Caco-2 (cell line): ENCODE data around the gene MPND. TPM values are rescaled to one million over a fixed set of nuclear protein-coding genes. Genes with fewer than 3 reads are reported as not detected.

Experiments used
- BruUV-seq: library from RNA; stranded (reverse); fragments of 400-500 nt; replicated peaks from 2 replicates; lab custom pipeline; 2021; lab: Mats Ljungman, UMichigan
- CTCF ChIA-PET: fragments of 300-600 bp; sonication (Branson Sonifier 250); formaldehyde crosslinking; loops from one replicate; lab custom pipeline; 2022; ENCODE audit warnings: antibody characterized with exemption; lab: Charles Lee
- POLR2A ChIA-PET: fragments of 300-600 bp; sonication (Branson Sonifier 250); formaldehyde crosslinking; loops from one replicate; lab custom pipeline; 2022; ENCODE audit warnings: antibody characterized with exemption; lab: Charles Lee
- DNase-seq, 2 experiments: peaks; one replicate each; pipeline versions ENCODE4 v3.0.0 to v3.0.0-alpha.2; 2020 to 2022
- H3K27me3 ChIP-seq: replicated peaks from 2 replicates; pipeline ENCODE4 v1.6.0; 2011; ENCODE audit warnings: low read length; ENCODE audit not compliant: control insufficient read depth, insufficient read depth
- H3K36me3 ChIP-seq: 2 replicates; pipeline ENCODE4 v1.5.1; 2011; ENCODE audit warnings: low read length; ENCODE audit not compliant: control insufficient read depth, insufficient read depth
- H3K4me1 ChIP-seq: fragments of 250-450 bp; sonication (Bioruptor Pico); 2 replicates; pipeline ENCODE4 v1.5.1; 2020; ENCODE audit warnings: mild to moderate bottlenecking
- H3K4me3 ChIP-seq: 2 replicates; pipeline ENCODE4 v1.5.1; 2011; ENCODE audit warnings: low read depth, mild to moderate bottlenecking, control low read depth, low read length
- H3K9me3 ChIP-seq: fragments of 250-450 bp; sonication (Bioruptor Pico); 2 replicates; pipeline ENCODE4 v1.5.1; 2020; ENCODE audit warnings: mild to moderate bottlenecking, moderate library complexity
- H3K27ac Mint-ChIP-seq: one replicate; pipeline ENCODE4 v1.8.0; 2022; ENCODE audit warnings: mixed read lengths; ENCODE audit not compliant: unreplicated experiment
- H3K27me3 Mint-ChIP-seq: one replicate; pipeline ENCODE4 v1.8.0; 2022; ENCODE audit warnings: mixed read lengths; ENCODE audit not compliant: insufficient read depth, unreplicated experiment
- H3K36me3 Mint-ChIP-seq: one replicate; pipeline ENCODE4 v1.8.0; 2022; ENCODE audit warnings: mild to moderate bottlenecking, mixed read lengths; ENCODE audit not compliant: insufficient read depth, unreplicated experiment
- H3K4me1 Mint-ChIP-seq: one replicate; pipeline ENCODE4 v1.8.0; 2022; ENCODE audit warnings: low read depth, mixed read lengths; ENCODE audit not compliant: unreplicated experiment
- H3K4me3 Mint-ChIP-seq: one replicate; pipeline ENCODE4 v1.8.0; 2022; ENCODE audit warnings: mild to moderate bottlenecking, moderate library complexity, mixed read lengths; ENCODE audit not compliant: unreplicated experiment
- H3K9me3 Mint-ChIP-seq: one replicate; pipeline ENCODE4 v1.8.0; 2022; ENCODE audit warnings: mixed read lengths; ENCODE audit not compliant: unreplicated experiment
- CTCF ChIP-seq, 2 experiments: fragments of 200-600 bp in 1 of 2; IDR thresholded peaks; 1 replicate in 1 of 2; 2 replicates in 1 of 2; pipeline versions ENCODE4 v1.5.1 to v1.8.0; 2011 to 2022; ENCODE audit warnings: antibody characterized with exemption in 1 of 2, control low read depth in 1 of 2, inconsistent platforms in 1 of 2, low read depth in 1 of 2, low read length in 1 of 2, mild to moderate bottlenecking in 1 of 2, moderate library complexity in 1 of 2; ENCODE audit not compliant: insufficient read depth in 1 of 2, severe bottlenecking in 1 of 2, unreplicated experiment in 1 of 2
- intact Hi-C: fragments of 100-400 bp; cut with micrococcal nuclease; formaldehyde crosslinking; loops from one replicate; pipeline ENCODE4 v1.10.0; 2022; ENCODE audit not compliant: unreplicated experiment
- total RNA-seq: library from RNA; stranded (reverse); gene quantifications from 2 replicates; pipeline ENCODE4 v1.2.3, GENCODE V29; 2022

The MPND gene
- total RNA-seq, 1 experiment from 2014 or later: 35.7 TPM

GRCh38 chr19:4313847-4314490 lies 29.4 kb upstream of the MPND start:
- Histone ChIP-seq H3K27me3 (no peaks in the 10 kb centered on the region), H3K4me1 (no peaks in the 10 kb centered on the region), H3K36me3 (no peaks in the 10 kb centered on the region), H3K9me3 (no peaks in the 10 kb centered on the region), H3K4me3 (no peak overlapping the region)
- intact Hi-C loops: no loop called here
- POLR2A ChIA-PET: no interaction called here
- CTCF ChIA-PET: no interaction called here
- Mint-ChIP-seq H3K4me1 (no peaks in the 10 kb centered on the region), H3K27ac (no peak overlapping the region), H3K27me3 (no peaks in the 10 kb centered on the region), H3K4me3 (no peak overlapping the region), H3K36me3 (peaks cover 11% of the 10 kb centered on the region), H3K9me3 (peaks cover 14% of the 10 kb centered on the region)
- no peak for TF ChIP-seq CTCF (IDR thresholded peaks at IDR 0.05; ENCODE audit: insufficient read depth in 1 of 2, low read depth in 1 of 2, low read length in 1 of 2, severe bottlenecking in 1 of 2, unreplicated experiment in 1 of 2)
- no TSS peak for BruUV-seq
- DNase-seq: no peak

- DNase-seq: no peak
- H3K4me3 ChIP-seq: no peak overlapping the region
- H3K27ac Mint-ChIP-seq: no peak overlapping the region
- H3K27me3 Mint-ChIP-seq: no peaks in the 10 kb centered on the region
- no peaks in the 10 kb centered on the region for H3K27me3 ChIP-seq
- CTCF ChIA-PET: no interaction called here
- peaks cover 23% of the 10 kb centered on the region for H3K36me3 Mint-ChIP-seq
- H3K9me3 ChIP-seq: 0 out of 2 replicates have a peak, but pooled peaks cover 6% of the 10 kb centered on the region
- peaks cover 32% of the 10 kb centered on the region for H3K9me3 Mint-ChIP-seq
- intact Hi-C loops: no loop called here
- TF ChIP-seq CTCF (IDR thresholded peaks at IDR 0.05; ENCODE audit: insufficient read depth in 1 of 2, low read depth in 1 of 2, low read length in 1 of 2, severe bottlenecking in 1 of 2, unreplicated experiment in 1 of 2): no peak
- no peaks in the 10 kb centered on the region for H3K4me1 Mint-ChIP-seq
- H3K36me3 ChIP-seq: no peaks in the 10 kb centered on the region
- no TSS peak for BruUV-seq
- no peaks in the 10 kb centered on the region for H3K4me1 ChIP-seq
- H3K4me3 Mint-ChIP-seq: no peak overlapping the region
- POLR2A ChIA-PET: no interaction called here
Observed at GRCh38 chr19:4316956-4317355, 26.4 kb upstream of the MPND start.

- DNase-seq: no peak
- H3K27me3 ChIP-seq: no peaks in the 10 kb centered on the region
- TF ChIP-seq CTCF (IDR thresholded peaks at IDR 0.05; ENCODE audit: insufficient read depth in 1 of 2, low read depth in 1 of 2, low read length in 1 of 2, severe bottlenecking in 1 of 2, unreplicated experiment in 1 of 2): no peak
Observed at GRCh38 chr19:4318460-4318859, 24.9 kb upstream of the MPND start.

More at GRCh38 chr19:4318460-4318859, 24.9 kb upstream of the MPND start:
- Histone ChIP-seq H3K4me3 (no peak overlapping the region), H3K4me1 (no peaks in the 10 kb centered on the region), H3K9me3 (0 out of 2 replicates have a peak, but pooled peaks cover 6% of the 10 kb centered on the region), H3K36me3 (no peaks in the 10 kb centered on the region)
- Mint-ChIP-seq H3K27ac (no peak overlapping the region), H3K4me3 (no peak overlapping the region), H3K27me3 (no peaks in the 10 kb centered on the region), H3K36me3 (peaks cover 30% of the 10 kb centered on the region), H3K4me1 (no peaks in the 10 kb centered on the region), H3K9me3 (peaks cover 32% of the 10 kb centered on the region)
- POLR2A ChIA-PET: no interaction called here
- CTCF ChIA-PET: no interaction called here
- BruUV-seq: no TSS peak
- intact Hi-C loops: no loop called here
